ENCODE measurements around the gene GPATCH4. TPM values are rescaled to one million over a fixed set of nuclear protein-coding genes. Genes with fewer than 3 reads are reported as not detected.
"Not testable (repeated sequence)": the region's sequence is repeated elsewhere in the genome, so short reads cannot be mapped to it uniquely, and the experiment has no call there.

Gene GPATCH4
- 10 to 100 TPM; 35.3 to 41.2 (median 36.8) TPM for polyA plus RNA-seq (ENCODE audit: insufficient read length in 3 of 3)

DNA sequence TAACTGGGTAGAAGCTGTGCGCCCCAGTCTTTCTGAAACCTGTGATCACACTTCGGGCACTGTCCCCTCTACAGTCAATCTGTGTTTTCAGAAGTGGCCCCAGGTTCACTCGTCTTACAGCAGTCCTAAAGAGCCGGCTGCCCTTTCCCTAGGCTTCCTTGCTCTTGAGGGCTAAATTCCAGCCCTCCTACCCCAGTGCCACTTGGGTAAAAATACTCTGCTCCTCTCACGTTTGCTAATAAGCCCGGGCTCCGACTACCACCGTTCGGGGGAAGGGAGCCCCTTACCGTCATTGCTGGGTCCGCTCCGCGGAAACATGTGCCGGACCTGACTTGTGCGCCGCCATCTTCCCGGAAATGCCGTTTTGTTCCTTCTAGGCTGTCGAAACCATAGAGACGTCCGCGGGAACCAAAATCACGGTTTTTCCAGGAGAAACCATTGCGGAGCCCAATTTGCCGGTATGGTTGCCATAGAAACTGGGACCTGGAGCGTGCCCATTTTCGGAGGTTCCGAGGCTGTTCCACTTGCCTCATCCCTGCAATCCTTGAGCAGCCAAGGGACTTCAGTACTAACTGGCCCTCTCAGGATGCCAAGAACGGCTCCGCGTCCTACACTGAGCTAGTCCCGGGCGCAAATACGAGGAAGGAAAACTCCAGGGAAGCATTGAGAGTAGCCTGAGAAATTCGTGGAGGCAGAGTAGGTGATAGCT, at the start of gene GPATCH4:
Gene GPATCH4 (minus strand): TSS at position 358 of the 709 bp plus-strand sequence.
- peak in 2 of 3 donors; percentile 77 to 78 for DNase-seq (ENCODE audit: low read depth in 3 of 3, low spot score in 2 of 3)

DNA sequence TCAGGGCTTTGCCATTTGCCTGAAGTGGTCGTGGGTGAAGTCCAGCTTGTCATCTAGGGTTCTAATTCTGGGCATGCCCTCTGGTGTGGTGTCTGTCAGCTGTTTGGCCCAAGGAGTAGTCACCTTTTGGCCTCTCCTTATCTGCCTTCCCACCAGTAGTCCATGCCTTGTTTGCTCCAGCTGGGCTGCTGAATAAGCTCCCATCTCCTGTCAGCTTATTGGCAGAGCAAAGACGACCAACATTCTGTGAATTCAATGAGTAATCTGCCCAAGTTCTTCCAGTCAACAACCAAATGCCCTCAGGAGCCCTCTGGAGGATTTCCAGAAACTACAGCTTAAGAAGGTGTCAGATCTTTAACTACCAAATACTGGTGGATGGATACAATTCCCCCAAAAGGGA, 47.7 kb upstream of the GPATCH4 start:
- DNase-seq (ENCODE audit: low read depth in 3 of 3, low spot score in 2 of 3) = no peak

DNA sequence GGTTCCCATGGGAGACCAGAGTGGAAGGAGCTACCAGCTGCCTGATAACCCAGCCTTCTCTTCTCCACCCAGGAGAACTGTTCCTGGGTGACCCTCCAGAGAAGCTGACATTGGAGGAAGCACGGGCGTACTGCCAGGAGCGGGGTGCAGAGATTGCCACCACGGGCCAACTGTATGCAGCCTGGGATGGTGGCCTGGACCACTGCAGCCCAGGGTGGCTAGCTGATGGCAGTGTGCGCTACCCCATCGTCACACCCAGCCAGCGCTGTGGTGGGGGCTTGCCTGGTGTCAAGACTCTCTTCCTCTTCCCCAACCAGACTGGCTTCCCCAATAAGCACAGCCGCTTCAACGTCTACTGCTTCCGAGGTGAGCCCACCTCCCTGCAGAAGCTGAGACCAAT, 47.2 kb upstream of the GPATCH4 start:
- no peak for DNase-seq (ENCODE audit: low read depth in 3 of 3, low spot score in 2 of 3)

DNA sequence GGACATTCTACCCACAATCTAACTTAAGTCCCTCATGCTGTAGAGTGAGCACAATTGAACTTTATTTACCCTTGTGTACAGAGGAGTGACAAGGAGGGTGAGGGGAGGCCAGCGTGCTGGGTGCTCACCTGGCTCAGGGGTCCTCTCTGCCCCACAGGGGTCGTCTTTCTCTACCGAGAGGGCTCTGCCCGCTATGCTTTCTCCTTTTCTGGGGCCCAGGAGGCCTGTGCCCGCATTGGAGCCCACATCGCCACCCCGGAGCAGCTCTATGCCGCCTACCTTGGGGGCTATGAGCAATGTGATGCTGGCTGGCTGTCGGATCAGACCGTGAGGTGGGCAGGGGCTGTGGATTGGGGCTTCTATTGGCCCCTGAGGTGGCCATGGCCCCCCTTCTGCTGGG, 46.1 kb upstream of the GPATCH4 start:
- no peak for DNase-seq (ENCODE audit: low read depth in 3 of 3, low spot score in 2 of 3)

DNA sequence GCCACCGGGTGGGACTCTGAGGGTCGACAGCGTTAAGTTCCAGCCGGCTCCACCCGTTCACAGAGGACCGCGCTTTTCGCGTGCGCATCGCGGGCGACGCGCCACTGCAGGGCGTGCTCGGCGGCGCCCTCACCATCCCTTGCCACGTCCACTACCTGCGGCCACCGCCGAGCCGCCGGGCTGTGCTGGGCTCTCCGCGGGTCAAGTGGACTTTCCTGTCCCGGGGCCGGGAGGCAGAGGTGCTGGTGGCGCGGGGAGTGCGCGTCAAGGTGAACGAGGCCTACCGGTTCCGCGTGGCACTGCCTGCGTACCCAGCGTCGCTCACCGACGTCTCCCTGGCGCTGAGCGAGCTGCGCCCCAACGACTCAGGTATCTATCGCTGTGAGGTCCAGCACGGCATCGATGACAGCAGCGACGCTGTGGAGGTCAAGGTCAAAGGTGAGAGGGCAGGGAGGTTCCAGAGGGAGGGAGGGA, 45.5 kb upstream of the GPATCH4 start:
- DNase-seq (ENCODE audit: low read depth in 3 of 3, low spot score in 2 of 3) = no peak

DNA sequence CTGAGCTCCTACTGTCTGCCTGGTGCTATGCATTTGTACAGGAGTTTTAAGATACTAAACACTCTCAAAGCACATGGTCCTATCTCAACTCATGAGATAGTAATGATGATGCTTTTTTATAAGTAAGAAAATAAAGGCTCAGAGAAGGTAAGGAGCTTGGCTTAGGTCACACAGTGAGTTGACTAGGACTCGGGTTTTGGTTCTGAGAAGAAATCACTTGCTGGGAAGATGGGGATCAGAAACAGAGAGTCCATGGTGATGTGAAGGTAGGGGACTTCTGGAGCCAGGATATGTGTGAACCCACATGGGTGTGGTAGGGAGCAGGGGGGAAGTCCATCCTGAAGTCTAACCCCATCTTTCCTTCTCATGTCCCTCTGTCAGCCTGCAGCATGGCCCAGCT, 44.4 kb upstream of the GPATCH4 start:
- DNase-seq (ENCODE audit: low read depth in 3 of 3, low spot score in 2 of 3) = no peak

DNA sequence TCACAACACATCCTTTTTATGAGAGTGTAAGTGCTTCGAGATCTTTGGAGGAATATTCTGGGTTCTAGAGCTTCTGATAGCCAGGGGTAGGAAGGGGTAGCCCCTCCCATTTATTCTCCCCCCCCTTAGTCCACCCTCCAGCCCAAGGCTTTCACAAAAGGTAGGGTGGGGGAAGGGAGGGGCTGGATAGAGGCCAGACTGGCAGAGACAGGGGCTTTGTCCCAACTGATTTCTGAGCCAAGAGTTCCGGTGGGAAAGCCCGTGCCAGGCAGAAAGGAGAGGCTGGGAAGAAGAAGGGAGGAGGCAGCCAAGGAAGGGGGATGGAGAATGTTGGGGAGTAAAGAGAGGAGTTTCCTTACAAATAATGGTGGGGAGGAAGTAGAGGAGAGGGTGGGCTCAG, 43.8 kb upstream of the GPATCH4 start:
- no peak for DNase-seq (ENCODE audit: low read depth in 3 of 3, low spot score in 2 of 3)

DNA sequence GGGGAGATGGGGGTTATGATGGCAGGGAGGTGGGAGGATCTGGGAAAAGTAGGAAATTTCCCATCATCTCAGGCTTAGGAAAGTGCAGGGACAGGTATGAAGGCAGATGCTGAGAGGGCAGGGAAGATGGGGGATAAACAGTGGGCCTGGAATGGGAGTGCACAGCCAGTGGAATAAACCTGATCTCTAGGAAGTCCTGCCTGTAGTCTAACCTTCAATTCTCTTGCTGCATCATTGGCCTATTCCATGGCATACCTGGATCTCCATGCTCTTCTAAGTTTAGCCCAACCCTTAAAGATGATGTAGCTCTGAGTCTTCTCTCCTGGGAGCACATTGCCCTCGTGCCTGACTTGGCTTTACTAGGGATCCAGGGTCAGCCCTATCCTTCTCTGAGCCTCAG, 43.4 kb upstream of the GPATCH4 start:
- DNase-seq (ENCODE audit: low read depth in 3 of 3, low spot score in 2 of 3) = no peak

DNA sequence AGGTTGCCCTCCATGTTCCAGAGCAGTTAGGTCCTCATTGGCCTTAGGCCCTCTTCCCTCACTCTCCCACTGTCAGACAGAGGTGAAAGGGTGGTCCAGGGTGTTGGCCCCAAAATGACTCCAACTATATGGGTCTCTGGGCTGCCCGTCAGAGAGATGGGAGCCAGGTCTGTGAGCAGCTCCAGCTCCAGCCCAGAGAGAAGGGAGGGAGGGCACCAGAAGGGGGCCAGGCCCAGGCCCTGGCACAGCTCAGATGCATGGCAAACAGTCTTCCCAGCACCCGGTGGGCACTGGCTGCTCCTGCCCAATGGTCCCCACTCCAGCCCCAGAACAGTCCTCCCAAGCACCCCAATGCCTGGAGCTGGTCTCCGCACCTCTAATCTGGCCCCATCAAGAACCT, 42.9 kb upstream of the GPATCH4 start:
- DNase-seq (ENCODE audit: low read depth in 3 of 3, low spot score in 2 of 3) = no peak

DNA sequence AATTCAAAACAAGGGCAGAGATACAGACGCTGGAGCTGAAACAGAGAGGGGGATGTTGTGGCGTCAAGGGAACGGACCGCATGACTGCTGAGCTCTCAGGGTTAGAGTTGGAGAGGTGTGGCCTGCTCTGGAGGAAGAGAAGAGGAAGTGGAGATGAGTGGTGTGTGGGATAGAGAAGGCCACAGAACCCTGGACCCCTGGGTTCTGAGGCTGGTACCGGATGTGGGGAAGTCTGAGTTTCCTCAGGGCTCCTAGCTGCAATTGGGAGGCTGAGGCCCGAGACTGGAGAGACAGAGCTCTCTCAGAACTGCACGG, 42.5 kb upstream of the GPATCH4 start:
- no peak for DNase-seq (ENCODE audit: low read depth in 3 of 3, low spot score in 2 of 3)

DNA sequence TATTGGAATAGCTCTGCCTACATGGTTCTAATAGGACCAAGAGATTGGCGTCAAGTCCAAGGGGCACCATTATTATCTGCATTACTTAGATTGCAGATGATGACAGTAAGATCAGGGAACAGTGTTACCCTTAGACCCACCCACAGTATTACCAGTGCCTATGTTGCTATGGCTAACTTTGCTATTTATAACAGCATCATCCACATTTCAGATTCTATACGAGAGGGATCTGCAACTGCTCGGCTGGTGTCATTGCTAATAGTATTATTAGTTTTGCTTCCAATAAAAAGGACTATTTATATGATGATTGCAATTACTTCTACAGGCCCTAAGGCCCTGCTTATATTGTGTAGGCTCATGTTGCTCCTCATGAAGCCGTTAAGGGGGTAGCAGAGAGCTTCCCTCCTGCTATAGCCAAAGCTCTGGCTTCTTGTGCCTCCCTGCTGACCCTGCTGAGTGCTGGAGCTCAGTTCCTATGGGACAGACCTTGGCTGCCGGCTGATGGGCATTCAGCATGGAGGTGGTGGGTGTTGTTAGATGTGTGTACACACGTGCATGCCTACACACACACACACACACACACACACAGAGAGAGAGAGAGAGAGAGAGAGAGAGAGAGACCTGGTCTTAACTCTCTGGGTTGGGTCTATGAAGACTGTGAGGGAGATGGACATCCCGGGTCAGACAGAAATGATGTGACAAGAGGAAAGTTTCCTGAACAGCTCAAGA, 41.9 kb upstream of the GPATCH4 start:
- DNase-seq (ENCODE audit: low read depth in 3 of 3, low spot score in 2 of 3) = no peak

DNA sequence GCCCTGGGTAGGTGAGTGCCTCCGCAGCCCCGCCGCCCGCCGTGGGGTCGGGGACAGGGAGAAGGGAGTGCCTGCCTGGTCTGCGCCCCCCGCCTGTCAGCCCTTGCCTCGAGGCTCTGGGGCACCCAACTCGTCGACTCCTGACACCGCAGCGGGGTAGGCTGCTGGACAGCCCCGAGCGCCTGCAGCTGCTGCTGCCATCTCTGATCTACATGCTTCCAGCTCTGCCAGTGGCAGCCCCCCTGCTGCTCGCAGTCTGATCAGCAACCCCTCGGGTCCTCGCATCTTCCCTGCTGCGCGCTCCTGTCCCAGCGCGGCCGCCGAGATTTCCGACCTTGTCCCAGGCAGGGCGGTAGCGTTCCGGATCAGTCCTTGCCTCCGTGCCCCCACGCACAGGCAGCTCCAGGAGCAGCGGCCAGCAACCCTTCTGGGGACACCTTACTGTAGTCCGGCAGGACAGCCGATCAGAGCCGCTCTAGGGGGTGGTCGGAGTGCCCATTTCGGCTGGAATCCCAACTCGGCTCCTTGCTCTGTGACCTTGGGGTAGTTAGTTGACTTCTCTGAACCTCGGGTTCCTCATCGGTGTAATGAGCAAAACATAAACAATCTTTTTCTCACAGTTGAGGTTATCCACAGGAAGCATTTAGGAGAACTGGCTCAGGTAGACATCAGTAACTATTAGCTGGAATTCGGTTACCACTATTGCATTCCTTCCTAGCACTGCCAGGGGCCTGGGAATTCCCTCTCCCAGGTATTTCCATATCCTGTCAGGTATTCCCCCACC, 41.2 kb upstream of the GPATCH4 start:
- DNase-seq (ENCODE audit: low read depth in 3 of 3, low spot score in 2 of 3) = no peak

DNA sequence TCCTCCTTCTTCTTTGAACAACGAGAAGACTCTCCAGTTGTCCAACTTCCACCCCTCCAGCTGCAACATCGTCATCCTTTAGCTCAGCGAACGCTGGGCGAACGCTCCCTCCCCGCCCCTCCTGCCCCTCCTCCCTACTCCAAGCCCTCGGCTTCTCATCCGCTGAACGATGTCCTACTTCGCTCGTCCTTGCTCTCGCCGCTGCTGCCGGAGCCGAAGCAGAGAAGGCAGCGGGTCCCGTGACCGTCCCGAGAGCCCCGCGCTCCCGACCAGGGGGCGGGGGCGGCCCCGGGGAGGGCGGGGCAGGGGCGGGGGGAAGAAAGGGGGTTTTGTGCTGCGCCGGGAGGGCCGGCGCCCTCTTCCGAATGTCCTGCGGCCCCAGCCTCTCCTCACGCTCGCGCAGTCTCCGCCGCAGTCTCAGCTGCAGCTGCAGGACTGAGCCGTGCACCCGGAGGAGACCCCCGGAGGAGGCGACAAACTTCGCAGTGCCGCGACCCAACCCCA, 40.5 kb upstream of the GPATCH4 start, which contains the start of gene BCAN:
Gene BCAN (plus strand): TSS at position 357 of the 504 bp plus-strand sequence. CDS start 3,938 bp downstream, outside the sequence.
- DNase-seq (ENCODE audit: low read depth in 3 of 3, low spot score in 2 of 3) = no peak

DNA sequence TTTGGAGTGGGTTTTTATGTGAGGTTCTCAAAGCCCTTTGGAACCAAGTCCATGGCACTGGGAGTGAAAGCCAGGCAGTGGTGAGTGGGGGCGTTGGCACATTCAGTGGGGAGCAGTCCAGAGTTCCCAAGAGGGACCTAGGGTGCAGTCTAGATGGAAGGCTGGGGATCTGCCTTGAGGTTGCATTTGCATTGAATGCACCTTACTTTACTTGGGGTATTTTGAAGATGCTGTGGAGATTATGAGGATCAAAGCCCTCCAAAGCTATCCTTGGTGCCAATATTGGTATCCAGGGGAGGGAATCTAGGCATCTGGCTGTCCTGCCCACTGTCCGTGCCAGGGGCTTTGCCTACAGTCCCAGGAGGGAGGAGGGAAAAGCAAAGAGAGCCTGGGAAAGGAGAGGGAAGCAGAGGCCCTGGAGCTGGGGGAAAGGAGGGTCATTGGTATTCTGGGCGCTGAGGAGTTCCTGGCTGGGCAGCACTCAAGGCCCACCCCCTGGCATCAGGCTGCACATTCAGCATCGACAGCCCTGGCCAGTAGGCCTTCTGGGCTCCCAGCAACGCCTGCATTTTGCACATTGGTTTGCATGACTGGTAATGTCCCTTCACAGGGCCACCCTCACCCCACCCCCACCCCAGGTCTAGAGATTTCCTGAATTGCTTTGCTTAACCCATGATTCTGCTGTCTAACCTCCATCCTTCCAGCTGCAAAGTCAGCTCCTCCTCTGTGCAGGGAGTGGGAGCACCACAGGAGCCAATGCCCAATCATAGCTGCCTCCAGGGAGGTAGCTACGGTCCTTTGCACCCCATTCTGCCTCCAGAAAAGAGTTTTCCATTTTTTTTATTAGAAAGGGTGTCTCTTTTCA, 39.8 kb upstream of the GPATCH4 start:
- no peak for DNase-seq (ENCODE audit: low read depth in 3 of 3, low spot score in 2 of 3)

DNA sequence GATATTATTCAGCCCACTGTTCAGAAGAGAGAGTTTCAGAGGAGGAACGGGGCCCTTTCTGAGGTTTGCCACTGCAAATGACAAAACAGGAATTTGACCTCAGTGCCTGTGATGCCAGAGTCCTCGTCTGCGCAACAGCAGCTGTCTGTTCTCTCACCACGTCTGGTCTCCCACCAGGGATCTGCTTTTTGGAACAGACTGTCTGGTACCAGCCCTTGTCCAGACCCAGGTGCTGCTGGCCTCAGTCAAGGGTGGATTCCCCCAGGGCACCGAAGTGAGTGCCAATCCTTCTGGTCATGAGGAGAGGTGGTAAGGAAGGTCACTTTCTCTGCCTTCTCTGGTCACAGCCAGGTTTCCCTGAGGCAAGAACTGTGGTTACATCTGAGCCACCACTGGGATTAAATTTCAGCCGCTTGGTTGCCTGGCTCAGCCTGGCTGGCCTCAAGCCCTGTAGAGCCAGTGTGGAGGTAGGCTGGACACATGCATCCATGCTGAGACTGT, 38.4 kb upstream of the GPATCH4 start:
- DNase-seq (ENCODE audit: low read depth in 3 of 3, low spot score in 2 of 3) = no peak

DNA sequence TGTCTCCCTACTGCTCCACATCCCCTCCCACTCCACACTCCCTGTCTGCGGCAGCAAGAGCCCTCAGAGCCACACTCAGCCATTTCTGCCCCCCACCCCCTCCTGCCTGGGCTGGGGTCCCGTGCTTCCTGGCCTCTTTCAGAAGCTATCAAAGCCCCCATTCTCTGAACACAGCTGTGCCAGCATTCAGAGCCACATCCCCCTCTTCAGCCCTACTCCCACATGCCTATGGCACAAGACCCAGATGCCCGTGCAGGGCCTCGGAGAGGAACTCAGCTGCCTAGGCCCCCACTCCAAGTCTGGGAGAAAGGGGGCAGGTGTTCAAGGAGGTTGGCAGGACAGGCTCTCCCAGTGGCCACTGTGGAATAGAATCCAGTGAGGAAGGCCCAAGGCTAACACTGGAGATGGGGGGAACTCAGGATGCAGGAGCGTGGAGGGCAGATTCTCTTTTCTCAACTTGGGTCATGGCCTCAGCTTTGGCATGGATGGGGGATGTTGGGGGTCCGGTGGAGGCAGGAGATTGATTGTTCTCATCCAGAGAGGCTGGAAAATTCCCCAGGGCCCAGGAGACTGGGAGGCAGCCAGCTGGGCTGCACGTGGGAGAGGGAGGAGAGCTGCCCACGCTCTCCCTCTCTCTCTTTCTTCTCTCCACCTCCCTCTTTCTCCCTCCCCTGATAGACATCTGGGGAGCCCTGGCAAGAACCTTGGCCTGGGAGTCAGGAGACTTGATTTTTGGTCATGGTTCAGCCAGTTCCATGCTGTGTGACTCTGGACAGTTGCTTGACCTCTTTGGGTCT, 37.1 kb upstream of the GPATCH4 start:
- no peak for DNase-seq (ENCODE audit: low read depth in 3 of 3, low spot score in 2 of 3)

DNA sequence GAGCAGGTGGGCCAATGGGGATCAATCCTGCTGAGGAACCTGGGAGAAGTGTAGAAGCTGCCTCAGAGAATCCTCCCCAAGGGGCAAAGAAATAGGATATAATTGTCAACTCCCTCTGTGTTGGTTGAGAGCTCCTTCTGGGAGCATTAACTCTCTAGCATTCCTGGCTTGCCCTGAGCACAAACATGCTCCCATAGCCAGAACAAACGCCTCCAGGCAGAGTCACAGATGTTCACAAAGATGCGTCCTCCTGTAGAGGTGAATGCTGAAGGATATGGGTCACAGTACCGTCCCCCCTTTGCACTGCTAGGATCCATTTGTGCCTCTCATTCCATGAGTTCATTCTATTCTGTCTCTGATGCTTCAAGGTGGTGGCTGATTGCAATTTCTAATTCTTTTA, 31.1 kb upstream of the GPATCH4 start:
- no peak for DNase-seq (ENCODE audit: low read depth in 3 of 3, low spot score in 2 of 3)

DNA sequence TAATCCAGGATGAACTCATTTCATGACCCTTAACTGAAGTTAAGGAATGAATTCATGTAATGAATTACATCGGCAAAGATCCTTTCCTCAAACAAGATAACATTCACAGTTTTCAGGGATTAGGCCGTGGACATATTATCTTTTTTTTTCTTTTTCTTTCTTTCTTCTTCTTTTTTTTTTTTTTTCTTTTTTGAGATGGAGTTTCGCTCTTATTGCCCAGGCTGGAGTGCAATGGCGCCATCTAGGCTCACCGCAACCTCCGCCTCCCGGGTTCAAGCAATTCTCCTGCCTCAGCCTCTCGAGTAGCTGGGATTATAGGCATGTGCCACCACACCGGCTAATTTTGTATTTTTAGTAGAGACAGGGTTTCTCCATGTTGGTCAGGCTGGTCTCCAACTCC, 29.9 kb upstream of the GPATCH4 start:
- DNase-seq (ENCODE audit: low read depth in 3 of 3, low spot score in 2 of 3) = not testable (repeated sequence)

DNA sequence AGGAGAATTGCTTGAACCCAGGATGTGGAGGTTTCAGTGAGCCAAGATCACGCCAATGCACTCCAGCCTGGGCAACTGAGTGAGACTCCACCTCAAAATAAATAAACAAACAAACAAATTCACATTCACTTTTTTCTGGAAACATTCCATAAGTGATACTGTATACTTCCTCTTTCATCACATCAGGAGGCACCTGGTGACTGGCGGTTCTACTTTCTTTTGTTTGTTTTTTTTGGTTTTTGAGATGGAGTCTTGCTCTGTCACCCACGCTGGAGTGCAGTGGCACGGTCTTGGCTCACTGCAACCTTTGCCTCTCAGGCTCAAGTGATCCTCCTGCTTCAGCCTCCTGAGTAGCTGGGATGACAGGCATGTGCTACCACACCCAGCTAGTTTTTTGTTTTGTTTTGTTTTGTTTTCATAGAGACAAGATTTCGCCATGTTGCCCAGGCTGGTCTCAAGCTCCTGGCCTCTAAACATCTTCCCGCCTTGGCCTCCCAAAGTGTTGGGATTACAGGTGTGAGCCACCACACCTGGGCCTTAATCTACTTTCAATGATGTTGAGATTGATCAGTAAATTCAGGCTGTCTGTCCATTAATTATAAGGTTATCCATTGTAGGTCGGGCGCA, 28.7 kb upstream of the GPATCH4 start:
- DNase-seq (ENCODE audit: low read depth in 3 of 3, low spot score in 2 of 3) = no peak
